Left lung (tissue), 10 donors: Measurements from ENCODE around the gene TNFRSF11A. TPM values are rescaled to one million over a fixed set of nuclear protein-coding genes. Genes with fewer than 3 reads are reported as not detected.

Experiments
- ATAC-seq: fragments of 200-7000 bp; cut with Tn5 transposase; one replicate; pipeline ENCODE4 v1.9.1; 2020; ENCODE audit warnings: moderate library complexity
- DNase-seq, 4 donors: peaks; one replicate each; pipeline ENCODE4 v3.0.0-alpha.2; 2013 to 2020
- H3K27ac ChIP-seq, 2 donors: fragments of 200-600 bp; sonication (generic) in 1 of 2; one replicate each; pipeline versions ENCODE4 v1.5.0 to v1.8.0; 2020 to 2021
- H3K27me3 ChIP-seq, 2 donors: fragments of 200-600 bp; sonication (generic) in 1 of 2; one replicate each; pipeline versions ENCODE4 v1.5.0 to v1.8.0; 2020 to 2021
- H3K36me3 ChIP-seq, 2 donors: fragments of 200-600 bp; sonication (generic) in 1 of 2; one replicate each; pipeline versions ENCODE4 v1.5.0 to v1.8.0; 2020 to 2021
- H3K4me1 ChIP-seq, 2 donors: fragments of 200-600 bp; one replicate each; pipeline ENCODE4 v1.8.0; 2021
- H3K4me3 ChIP-seq, 2 donors: fragments of 200-600 bp; sonication (generic) in 1 of 2; one replicate each; pipeline versions ENCODE4 v1.5.0 to v1.8.0; 2020 to 2021; ENCODE audit warnings: mild to moderate bottlenecking in 1 of 2
- H3K9me3 ChIP-seq, 2 donors: fragments of 200-600 bp; sonication (generic) in 1 of 2; one replicate each; pipeline versions ENCODE4 v1.5.0 to v1.8.0; 2020 to 2021
- intact Hi-C, 2 donors: fragments of 100-400 bp; cut with DNase I; formaldehyde crosslinking; loops; one replicate each; pipeline versions ENCODE4 v1.11.2 to v1.14.2; 2022
- polyA plus RNA-seq, 6 donors: library from polyadenylated mRNA; unstranded; fragments of 120-200 nt; gene quantifications; one replicate each; pipeline ENCODE4 v1.2.1, GENCODE V29; 2013; ENCODE audit not compliant: insufficient read length in 6 of 6
- total RNA-seq, 2 donors: library from RNA; stranded (reverse); fragmentation: NEBNext Ultra II Directional; extraction: Animal tissue kit (Norgen Biotek cat#: 25700); gene quantifications; one replicate each; pipeline ENCODE4 v1.2.1, GENCODE V29; 2021
- TF ChIP-seq, protein P1 (sequence below), 2 donors: fragments of 200-600 bp; sonication (generic) in 1 of 2; IDR thresholded peaks; one replicate each; pipeline versions ENCODE4 v1.5.0 to v1.8.0; 2021; ENCODE audit warnings: antibody characterized with exemption in 2 of 2
- donor health status: DM: no; HTN: yes; CAD: no.
- donor health status: DM: no; HTN: no; CAD: no.

TNFRSF11A gene
- total and polyA plus RNA-seq, 8 donors: 2.5 to 8.9 (median 4.2) TPM

DNA sequence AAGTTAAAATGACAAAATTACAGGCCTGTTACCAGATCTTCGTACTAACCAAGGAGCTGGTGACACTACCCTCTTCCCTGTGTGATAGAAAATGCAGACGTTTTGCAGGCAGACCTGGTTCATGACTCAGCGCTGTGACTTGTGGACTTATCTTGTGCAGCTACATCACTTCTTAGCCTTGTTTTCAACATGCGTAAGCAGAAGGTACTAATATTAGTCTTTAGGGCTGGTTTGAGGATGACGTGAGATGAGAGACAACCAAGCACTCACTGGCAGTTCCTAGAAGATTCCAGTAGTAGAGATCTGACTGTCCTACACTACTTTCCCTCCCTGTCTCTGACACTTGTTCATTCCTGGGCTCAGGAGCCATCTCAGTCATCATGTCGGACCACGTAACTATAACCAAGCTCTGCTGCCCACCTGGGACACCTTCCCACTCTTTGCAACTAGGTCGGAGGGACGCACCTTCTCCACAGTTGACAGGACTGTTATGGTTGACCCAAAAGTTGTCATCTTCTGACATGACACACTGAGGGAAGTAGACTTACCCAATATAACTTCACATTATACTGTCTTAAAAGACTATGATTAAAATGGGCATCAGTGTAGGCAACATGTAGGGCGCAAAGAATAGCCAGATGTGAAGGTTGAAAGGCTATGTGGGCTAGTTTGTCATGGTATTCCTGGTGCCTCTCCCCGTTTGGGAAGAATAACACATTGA lies 64.8 kb downstream of the TNFRSF11A start:
- no peak for DNase-seq
- Histone ChIP-seq H3K9me3 (peaks cover 0 to 3% of the 10 kb centered on the region in 2 donors), H3K36me3 (no peaks in the 10 kb centered on the region), H3K27me3 (peaks cover 0 to 5% of the 10 kb centered on the region in 2 donors), H3K4me3 (no peak overlapping the region), H3K4me1 (no peaks in the 10 kb centered on the region), H3K27ac (no peak overlapping the region)
- no peak for ATAC-seq
- intact Hi-C loops: no loop called here
- TF ChIP-seq, protein P1, sequence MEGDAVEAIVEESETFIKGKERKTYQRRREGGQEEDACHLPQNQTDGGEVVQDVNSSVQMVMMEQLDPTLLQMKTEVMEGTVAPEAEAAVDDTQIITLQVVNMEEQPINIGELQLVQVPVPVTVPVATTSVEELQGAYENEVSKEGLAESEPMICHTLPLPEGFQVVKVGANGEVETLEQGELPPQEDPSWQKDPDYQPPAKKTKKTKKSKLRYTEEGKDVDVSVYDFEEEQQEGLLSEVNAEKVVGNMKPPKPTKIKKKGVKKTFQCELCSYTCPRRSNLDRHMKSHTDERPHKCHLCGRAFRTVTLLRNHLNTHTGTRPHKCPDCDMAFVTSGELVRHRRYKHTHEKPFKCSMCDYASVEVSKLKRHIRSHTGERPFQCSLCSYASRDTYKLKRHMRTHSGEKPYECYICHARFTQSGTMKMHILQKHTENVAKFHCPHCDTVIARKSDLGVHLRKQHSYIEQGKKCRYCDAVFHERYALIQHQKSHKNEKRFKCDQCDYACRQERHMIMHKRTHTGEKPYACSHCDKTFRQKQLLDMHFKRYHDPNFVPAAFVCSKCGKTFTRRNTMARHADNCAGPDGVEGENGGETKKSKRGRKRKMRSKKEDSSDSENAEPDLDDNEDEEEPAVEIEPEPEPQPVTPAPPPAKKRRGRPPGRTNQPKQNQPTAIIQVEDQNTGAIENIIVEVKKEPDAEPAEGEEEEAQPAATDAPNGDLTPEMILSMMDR (IDR thresholded peaks at IDR 0.05): no peak

DNA sequence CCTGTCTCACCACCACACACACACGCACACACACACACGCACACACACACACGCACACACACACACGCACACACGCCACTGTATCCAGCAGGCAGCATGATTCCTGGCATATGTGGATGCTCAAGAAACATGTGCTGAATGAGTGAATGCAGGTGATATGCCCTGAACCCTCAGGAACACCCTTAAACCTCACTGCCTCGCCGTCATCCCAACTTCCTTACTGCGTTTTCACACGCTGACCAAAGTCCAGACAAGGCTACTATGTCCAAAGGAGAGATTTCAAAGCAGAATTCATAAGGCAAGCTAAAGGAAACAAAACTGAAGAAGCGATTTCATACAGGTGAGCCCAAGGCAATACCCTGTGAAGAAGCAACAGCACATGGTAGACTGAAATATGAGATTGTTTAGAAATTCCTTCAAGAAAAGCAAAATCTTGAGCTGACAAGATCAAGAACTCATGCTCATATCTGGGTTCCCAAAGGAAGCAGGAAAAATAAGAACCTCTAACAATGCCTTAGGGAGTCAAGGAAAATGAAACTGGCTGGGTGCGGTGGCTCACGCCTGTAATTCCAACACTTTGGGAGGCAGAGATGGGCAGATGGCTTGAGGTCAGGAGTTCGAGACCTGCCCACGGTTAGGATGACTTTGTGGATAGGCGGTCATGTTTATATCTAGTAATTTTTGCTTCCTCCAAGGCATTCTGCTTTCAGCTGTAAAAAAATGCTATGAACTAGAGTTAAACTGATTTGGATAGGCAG lies 69.1 kb downstream of the TNFRSF11A start:
- ATAC-seq (no peak), DNase-seq (no peak)
- Histone ChIP-seq H3K27ac (no peak overlapping the region), H3K27me3 (no peaks in the 10 kb centered on the region), H3K9me3 (peaks cover 0 to 3% of the 10 kb centered on the region in 2 donors), H3K36me3 (no peaks in the 10 kb centered on the region), H3K4me3 (no peak overlapping the region), H3K4me1 (no peaks in the 10 kb centered on the region)
- intact Hi-C loops: no loop called here
- TF ChIP-seq, protein P1 (IDR thresholded peaks at IDR 0.05): no peak

DNA sequence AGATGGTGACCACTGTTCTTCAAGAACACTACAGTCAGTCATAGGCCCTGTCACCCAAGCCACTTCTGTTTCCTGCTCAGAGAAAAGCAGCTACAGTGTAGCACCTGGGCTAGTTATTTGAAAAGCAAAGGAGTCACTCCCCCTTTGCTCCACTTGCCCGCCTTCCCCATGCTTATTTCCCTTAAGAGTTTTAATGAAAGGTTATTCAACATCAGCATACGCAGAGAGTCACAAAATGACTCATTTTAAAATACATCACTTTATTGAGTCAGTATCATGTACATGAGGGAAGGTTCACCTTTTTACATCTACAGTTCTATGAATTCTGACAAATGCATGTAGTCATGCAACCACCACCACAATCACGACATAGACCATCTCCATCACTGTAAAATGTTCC lies 71.3 kb downstream of the TNFRSF11A start:
- Histone ChIP-seq H3K4me1 (no peaks in the 10 kb centered on the region), H3K27me3 (no peaks in the 10 kb centered on the region), H3K36me3 (no peaks in the 10 kb centered on the region), H3K27ac (no peak overlapping the region), H3K4me3 (no peak overlapping the region), H3K9me3 (no peaks in the 10 kb centered on the region)
- TF ChIP-seq, protein P1 (IDR thresholded peaks at IDR 0.05): no peak
- no peak for ATAC-seq
- intact Hi-C loops: no loop called here
- no peak for DNase-seq

DNA sequence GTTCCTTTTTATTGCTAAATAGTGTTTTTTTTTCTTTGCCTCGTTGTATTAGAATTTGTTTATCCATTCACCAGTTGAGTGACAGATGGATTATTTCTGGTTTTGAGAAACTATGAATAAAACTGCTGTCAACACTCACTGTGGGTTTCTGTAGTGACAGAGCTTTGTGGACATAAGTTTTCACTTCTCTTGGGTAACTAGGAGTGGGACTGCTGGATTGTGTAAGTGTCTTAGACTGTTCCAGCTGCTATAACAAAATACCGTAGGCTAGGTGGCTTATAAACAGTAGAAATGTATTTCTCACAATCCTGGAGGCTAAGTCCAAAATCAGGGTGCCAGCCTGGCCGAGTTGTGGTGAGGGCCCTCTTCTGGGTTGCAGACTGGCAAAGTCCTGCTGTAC lies 71.9 kb downstream of the TNFRSF11A start:
- H3K9me3 ChIP-seq: no peaks in the 10 kb centered on the region
- no peaks in the 10 kb centered on the region for H3K4me1 ChIP-seq
- no peak overlapping the region for H3K27ac ChIP-seq
- no peaks in the 10 kb centered on the region for H3K27me3 ChIP-seq
- intact Hi-C loops: no loop called here
- DNase-seq (no peak), ATAC-seq (no peak)
- TF ChIP-seq, protein P1 (IDR thresholded peaks at IDR 0.05): no peak
- no peak overlapping the region for H3K4me3 ChIP-seq
- H3K36me3 ChIP-seq: no peaks in the 10 kb centered on the region

DNA sequence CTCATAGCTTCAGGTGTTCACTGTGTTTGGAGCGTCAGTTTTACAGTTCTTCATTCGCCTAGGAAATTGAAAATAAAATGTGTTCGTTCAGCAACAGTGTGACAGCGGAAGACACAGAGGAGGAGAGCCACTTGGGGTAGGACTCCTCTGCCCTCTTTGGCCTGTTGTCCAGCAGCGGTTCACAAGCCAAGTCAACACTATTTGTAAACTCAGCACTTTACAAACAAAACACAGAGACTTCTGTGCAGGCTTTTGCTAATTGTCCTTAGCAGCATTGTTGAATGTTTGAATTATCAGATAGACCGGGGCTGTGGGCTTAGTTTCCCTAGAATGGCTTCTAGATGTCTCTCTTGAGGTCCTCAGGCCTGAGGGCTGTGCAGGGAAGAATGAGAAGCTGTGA lies 73.2 kb downstream of the TNFRSF11A start:
- Histone ChIP-seq H3K27ac (no peak overlapping the region), H3K4me3 (no peak overlapping the region), H3K9me3 (no peaks in the 10 kb centered on the region), H3K27me3 (no peaks in the 10 kb centered on the region), H3K36me3 (no peaks in the 10 kb centered on the region), H3K4me1 (no peaks in the 10 kb centered on the region)
- DNase-seq (no peak), ATAC-seq (no peak)
- intact Hi-C loops: no loop called here
- TF ChIP-seq, protein P1 (IDR thresholded peaks at IDR 0.05): no peak
